MM.1S (cell line): Measurements from ENCODE around the gene HPSE2.

Source experiments
- DNase-seq: peaks from one replicate; pipeline ENCODE4 v3.0.0-alpha.2; 2015
- H2AFZ ChIP-seq: fragments of 300-600 bp; sonication (generic); 2 replicates; pipeline ENCODE4 v1.6.0; 2016; ENCODE audit warnings: antibody characterized with exemption, low read length
- H3F3A ChIP-seq: fragments of 300-600 bp; sonication (generic); 2 replicates; pipeline ENCODE4 v1.6.1; 2016; ENCODE audit warnings: mild to moderate bottlenecking, antibody characterized with exemption, low read length, moderate library complexity, mixed read lengths; ENCODE audit not compliant: insufficient read depth
- H3K27ac ChIP-seq: fragments of 300-600 bp; sonication (generic); 2 replicates; pipeline ENCODE4 v1.5.1; 2016; ENCODE audit warnings: mild to moderate bottlenecking, low read length
- H3K27me3 ChIP-seq: fragments of 300-600 bp; sonication (generic); replicated peaks from 2 replicates; pipeline ENCODE4 v1.6.0; 2016; ENCODE audit warnings: low read length; ENCODE audit not compliant: insufficient read depth
- H3K36me3 ChIP-seq: fragments of 300-600 bp; sonication (generic); replicated peaks from 2 replicates; pipeline ENCODE4 v1.6.1; 2016; ENCODE audit warnings: mild to moderate bottlenecking, low read length, mixed read lengths; ENCODE audit not compliant: insufficient read depth
- H3K4me1 ChIP-seq: fragments of 300-600 bp; sonication (generic); 2 replicates; pipeline ENCODE4 v1.6.1; 2016; ENCODE audit warnings: low read length, mixed read lengths
- H3K4me2 ChIP-seq: fragments of 300-600 bp; sonication (generic); 2 replicates; pipeline ENCODE4 v1.6.0; 2016; ENCODE audit warnings: low read depth, low read length
- H3K4me3 ChIP-seq: fragments of 300-600 bp; sonication (generic); 2 replicates; pipeline ENCODE4 v1.5.1; 2016; ENCODE audit warnings: low read length, mixed read lengths
- H3K79me2 ChIP-seq: fragments of 300-600 bp; sonication (generic); 2 replicates; pipeline ENCODE4 v1.6.1; 2016; ENCODE audit warnings: mixed run types, low read length, mixed read lengths
- H3K9ac ChIP-seq: fragments of 300-600 bp; sonication (generic); 2 replicates; pipeline ENCODE4 v1.6.1; 2016; ENCODE audit warnings: low read length, mixed read lengths
- H3K9me2 ChIP-seq: fragments of 300-600 bp; sonication (generic); replicated peaks from 2 replicates; pipeline ENCODE4 v1.6.1; 2016; ENCODE audit warnings: mild to moderate bottlenecking, low read length, mixed read lengths; ENCODE audit not compliant: insufficient read depth
- H3K9me3 ChIP-seq: fragments of 300-600 bp; sonication (generic); replicated peaks from 2 replicates; pipeline ENCODE4 v1.6.1; 2016; ENCODE audit warnings: mild to moderate bottlenecking, low read length, mixed read lengths; ENCODE audit not compliant: insufficient read depth
- H4K20me1 ChIP-seq: fragments of 300-600 bp; sonication (generic); 2 replicates; pipeline ENCODE4 v1.6.1; 2016; ENCODE audit warnings: mild to moderate bottlenecking, low read length, moderate library complexity, mixed read lengths; ENCODE audit not compliant: insufficient read depth
- CTCF ChIP-seq: fragments of 300-600 bp; sonication (generic); IDR thresholded peaks from 2 replicates; pipeline ENCODE4 v1.5.1; 2016; ENCODE audit warnings: antibody characterized with exemption, low read length, mixed read lengths
- EZH2 ChIP-seq: fragments of 300-600 bp; sonication (generic); optimal IDR thresholded peaks from 2 replicates; pipeline ENCODE3; 2017; ENCODE audit warnings: low read depth, mild to moderate bottlenecking, antibody characterized with exemption, low read length, mixed read lengths
- EZH2phosphoT487 ChIP-seq: fragments of 300-600 bp; sonication (generic); IDR thresholded peaks from 2 replicates; pipeline ENCODE4 v1.6.1; 2018; ENCODE audit warnings: antibody characterized with exemption, low read length

The HPSE2 gene

GRCh38 chr10:98576096-98576495 lies 659.6 kb downstream of the HPSE2 start:
- Histone ChIP-seq H3K79me2 (no peaks in the 10 kb centered on the region), H3K9me3 (no peaks in the 10 kb centered on the region), H3K27ac (no peak overlapping the region), H3F3A (no peaks in the 10 kb centered on the region), H3K4me3 (no peak overlapping the region), H3K36me3 (no peaks in the 10 kb centered on the region), H3K4me2 (no peak overlapping the region), H3K4me1 (no peaks in the 10 kb centered on the region), H3K9me2 (no peaks in the 10 kb centered on the region), H3K9ac (no peak overlapping the region), H4K20me1 (no peaks in the 10 kb centered on the region), H2AFZ (no peak overlapping the region), H3K27me3 (no peaks in the 10 kb centered on the region)
- no peak for DNase-seq
- TF ChIP-seq CTCF: no peak
- TF ChIP-seq EZH2: no peak
- TF ChIP-seq EZH2phosphoT487: no peak

- TF ChIP-seq EZH2 (no peak), CTCF (no peak), EZH2phosphoT487 (no peak)
- H3K79me2 ChIP-seq: no peaks in the 10 kb centered on the region
- no peaks in the 10 kb centered on the region for H3K9me2 ChIP-seq
- H3K27me3 ChIP-seq: no peaks in the 10 kb centered on the region
- no peak overlapping the region for H3K9ac ChIP-seq
- no peak for DNase-seq
- H3K9me3 ChIP-seq: no peaks in the 10 kb centered on the region
- no peaks in the 10 kb centered on the region for H3F3A ChIP-seq
- H3K4me1 ChIP-seq: no peaks in the 10 kb centered on the region
- no peak overlapping the region for H3K27ac ChIP-seq
- H3K36me3 ChIP-seq: no peaks in the 10 kb centered on the region
- H4K20me1 ChIP-seq: no peaks in the 10 kb centered on the region
- H2AFZ ChIP-seq: no peak overlapping the region
- no peak overlapping the region for H3K4me3 ChIP-seq
- no peak overlapping the region for H3K4me2 ChIP-seq
Measured at GRCh38 chr10:98572594-98572993, 663.1 kb downstream of the HPSE2 start.

GRCh38 chr10:98570834-98571233 lies 664.8 kb downstream of the HPSE2 start:
- Histone ChIP-seq H2AFZ (no peak overlapping the region), H3K9me3 (no peaks in the 10 kb centered on the region), H3K27me3 (no peaks in the 10 kb centered on the region), H3K4me3 (no peak overlapping the region), H3K9me2 (no peaks in the 10 kb centered on the region), H3K36me3 (no peaks in the 10 kb centered on the region), H3K4me2 (no peak overlapping the region), H4K20me1 (no peaks in the 10 kb centered on the region), H3K27ac (no peak overlapping the region), H3K4me1 (no peaks in the 10 kb centered on the region), H3K79me2 (no peaks in the 10 kb centered on the region), H3K9ac (no peak overlapping the region), H3F3A (no peaks in the 10 kb centered on the region)
- DNase-seq: no peak
- TF ChIP-seq CTCF: no peak
- TF ChIP-seq EZH2: no peak
- no peak for TF ChIP-seq EZH2phosphoT487

GRCh38 chr10:98569853-98570252 lies 665.8 kb downstream of the HPSE2 start:
- Histone ChIP-seq H4K20me1 (no peaks in the 10 kb centered on the region), H3K36me3 (no peaks in the 10 kb centered on the region), H3K4me3 (no peak overlapping the region), H3K9ac (no peak overlapping the region), H3F3A (no peaks in the 10 kb centered on the region), H2AFZ (no peak overlapping the region), H3K4me2 (no peak overlapping the region), H3K4me1 (no peaks in the 10 kb centered on the region), H3K27me3 (no peaks in the 10 kb centered on the region), H3K79me2 (no peaks in the 10 kb centered on the region), H3K27ac (no peak overlapping the region), H3K9me3 (no peaks in the 10 kb centered on the region), H3K9me2 (no peaks in the 10 kb centered on the region)
- no peak for DNase-seq
- TF ChIP-seq EZH2phosphoT487 (no peak), CTCF (no peak), EZH2 (no peak)
